Measurements from ENCODE around the gene ACSM2A.

DNA sequence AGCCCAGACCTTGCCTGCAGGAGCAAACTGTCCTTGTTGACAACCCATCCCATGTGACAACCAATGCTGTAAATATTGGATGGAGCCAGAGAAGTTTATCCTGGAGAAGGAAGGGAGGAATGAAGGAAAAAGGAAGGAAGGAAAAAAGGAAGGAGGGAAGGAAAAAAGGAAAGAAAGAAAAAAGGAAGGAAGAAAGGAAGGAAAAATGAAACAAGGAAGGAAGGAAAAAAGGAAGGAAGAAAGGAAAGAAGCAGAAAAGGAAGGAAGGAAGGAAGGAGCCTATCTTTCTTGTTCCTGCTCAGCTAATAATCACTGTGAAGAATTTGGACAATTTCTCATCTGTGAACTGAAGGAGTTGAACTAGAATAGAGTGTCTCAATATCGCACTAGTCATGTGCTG lies 68.8 kb downstream of the ACSM2A start:
- TF ChIP-seq, protein P1, sequence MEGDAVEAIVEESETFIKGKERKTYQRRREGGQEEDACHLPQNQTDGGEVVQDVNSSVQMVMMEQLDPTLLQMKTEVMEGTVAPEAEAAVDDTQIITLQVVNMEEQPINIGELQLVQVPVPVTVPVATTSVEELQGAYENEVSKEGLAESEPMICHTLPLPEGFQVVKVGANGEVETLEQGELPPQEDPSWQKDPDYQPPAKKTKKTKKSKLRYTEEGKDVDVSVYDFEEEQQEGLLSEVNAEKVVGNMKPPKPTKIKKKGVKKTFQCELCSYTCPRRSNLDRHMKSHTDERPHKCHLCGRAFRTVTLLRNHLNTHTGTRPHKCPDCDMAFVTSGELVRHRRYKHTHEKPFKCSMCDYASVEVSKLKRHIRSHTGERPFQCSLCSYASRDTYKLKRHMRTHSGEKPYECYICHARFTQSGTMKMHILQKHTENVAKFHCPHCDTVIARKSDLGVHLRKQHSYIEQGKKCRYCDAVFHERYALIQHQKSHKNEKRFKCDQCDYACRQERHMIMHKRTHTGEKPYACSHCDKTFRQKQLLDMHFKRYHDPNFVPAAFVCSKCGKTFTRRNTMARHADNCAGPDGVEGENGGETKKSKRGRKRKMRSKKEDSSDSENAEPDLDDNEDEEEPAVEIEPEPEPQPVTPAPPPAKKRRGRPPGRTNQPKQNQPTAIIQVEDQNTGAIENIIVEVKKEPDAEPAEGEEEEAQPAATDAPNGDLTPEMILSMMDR (IDR thresholded peaks at IDR 0.05; ENCODE audit: low read length), result no peak
- no peak for TF ChIP-seq EZH2phosphoT487 (IDR thresholded peaks at IDR 0.05; ENCODE audit: low read length)

All from MM.1S (cell line).